Uterus (tissue), 2 donors: ENCODE measurements around the gene CCDC78.

Source experiments
- POLR2A ChIP-seq, 2 donors: fragments of 450-650 bp; IDR thresholded peaks; one replicate each; pipeline ENCODE4 v1.6.1; 2016; ENCODE audit warnings: antibody characterized with exemption in 2 of 2, mild to moderate bottlenecking in 1 of 2, moderate library complexity in 1 of 2
- TF ChIP-seq, protein P1 (sequence below), 4 experiments: fragments of 200-600 bp in 2 of 4; fragments of 450-650 bp in 2 of 4; sonication (generic) in 2 of 4; IDR thresholded peaks; one replicate each; pipeline ENCODE4 v1.5.1; 2016 to 2019; ENCODE audit warnings: antibody characterized with exemption in 4 of 4, mild to moderate bottlenecking in 2 of 4, moderate library complexity in 1 of 4

DNA sequence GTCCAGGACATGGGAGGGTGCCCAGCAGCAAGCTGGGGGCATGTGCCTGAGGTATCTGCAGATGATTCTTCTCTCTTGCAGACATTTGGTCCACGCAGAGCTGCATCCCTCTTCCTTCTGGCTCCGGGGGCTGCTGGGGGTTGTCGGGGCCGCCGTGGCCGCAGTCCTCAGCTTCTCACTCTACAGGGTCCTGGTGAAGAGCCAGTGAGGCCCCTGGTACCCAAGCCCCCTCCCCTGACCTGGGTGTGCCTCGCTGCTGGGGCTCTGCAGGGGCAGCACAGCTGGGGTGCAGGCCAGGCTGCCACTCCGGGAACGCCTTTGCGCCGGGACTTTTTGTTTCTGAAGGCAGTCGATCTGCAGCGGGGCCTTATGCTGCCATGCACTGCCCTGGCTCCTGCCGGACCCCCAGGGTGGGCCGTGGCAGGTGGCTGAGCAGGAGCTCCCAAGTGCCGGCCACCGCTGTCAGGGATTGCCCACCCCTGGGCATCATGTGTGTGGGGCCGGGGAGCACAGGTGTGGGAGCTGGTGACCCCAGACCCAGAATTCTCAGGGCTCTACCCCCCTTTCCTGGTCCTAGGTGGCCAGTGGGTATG lies 52.7 kb downstream of the CCDC78 start:
- no peak for TF ChIP-seq POLR2A (IDR thresholded peaks at IDR 0.05)
- TF ChIP-seq, protein P1, sequence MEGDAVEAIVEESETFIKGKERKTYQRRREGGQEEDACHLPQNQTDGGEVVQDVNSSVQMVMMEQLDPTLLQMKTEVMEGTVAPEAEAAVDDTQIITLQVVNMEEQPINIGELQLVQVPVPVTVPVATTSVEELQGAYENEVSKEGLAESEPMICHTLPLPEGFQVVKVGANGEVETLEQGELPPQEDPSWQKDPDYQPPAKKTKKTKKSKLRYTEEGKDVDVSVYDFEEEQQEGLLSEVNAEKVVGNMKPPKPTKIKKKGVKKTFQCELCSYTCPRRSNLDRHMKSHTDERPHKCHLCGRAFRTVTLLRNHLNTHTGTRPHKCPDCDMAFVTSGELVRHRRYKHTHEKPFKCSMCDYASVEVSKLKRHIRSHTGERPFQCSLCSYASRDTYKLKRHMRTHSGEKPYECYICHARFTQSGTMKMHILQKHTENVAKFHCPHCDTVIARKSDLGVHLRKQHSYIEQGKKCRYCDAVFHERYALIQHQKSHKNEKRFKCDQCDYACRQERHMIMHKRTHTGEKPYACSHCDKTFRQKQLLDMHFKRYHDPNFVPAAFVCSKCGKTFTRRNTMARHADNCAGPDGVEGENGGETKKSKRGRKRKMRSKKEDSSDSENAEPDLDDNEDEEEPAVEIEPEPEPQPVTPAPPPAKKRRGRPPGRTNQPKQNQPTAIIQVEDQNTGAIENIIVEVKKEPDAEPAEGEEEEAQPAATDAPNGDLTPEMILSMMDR (IDR thresholded peaks at IDR 0.05) = no peak
